HTERT RPE-1 (cell line): Measurements from ENCODE around the gene SLC35D1.

Experiments used
- in situ Hi-C: fragments of 300-500 bp; cut with MboI; formaldehyde crosslinking; loops from 4 replicates; pipeline ENCODE4 v1.14.3; 2020; ENCODE audit warnings: low sequenced_read_pairs

SLC35D1 gene

DNA sequence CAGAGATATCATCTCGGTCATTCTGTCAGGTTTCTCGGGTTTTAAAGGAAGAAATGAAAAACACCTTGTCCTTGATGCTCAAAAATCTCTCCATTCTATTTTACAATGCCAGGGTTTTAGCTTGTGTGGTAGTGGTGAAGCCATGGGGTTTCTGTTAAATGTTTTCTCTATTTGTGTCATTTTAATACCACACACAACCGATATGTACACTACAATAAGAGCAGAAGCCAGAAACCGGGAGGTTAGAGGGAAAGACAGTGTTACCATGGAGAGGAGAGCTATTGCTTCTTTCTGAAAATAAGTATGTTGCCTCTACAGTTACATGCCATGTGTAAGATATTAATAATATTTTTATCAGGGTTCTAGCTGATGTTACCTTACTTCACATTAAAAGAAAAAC is 2.8 kb downstream of the SLC35D1 start:
- in situ Hi-C loops: no loop called here

DNA sequence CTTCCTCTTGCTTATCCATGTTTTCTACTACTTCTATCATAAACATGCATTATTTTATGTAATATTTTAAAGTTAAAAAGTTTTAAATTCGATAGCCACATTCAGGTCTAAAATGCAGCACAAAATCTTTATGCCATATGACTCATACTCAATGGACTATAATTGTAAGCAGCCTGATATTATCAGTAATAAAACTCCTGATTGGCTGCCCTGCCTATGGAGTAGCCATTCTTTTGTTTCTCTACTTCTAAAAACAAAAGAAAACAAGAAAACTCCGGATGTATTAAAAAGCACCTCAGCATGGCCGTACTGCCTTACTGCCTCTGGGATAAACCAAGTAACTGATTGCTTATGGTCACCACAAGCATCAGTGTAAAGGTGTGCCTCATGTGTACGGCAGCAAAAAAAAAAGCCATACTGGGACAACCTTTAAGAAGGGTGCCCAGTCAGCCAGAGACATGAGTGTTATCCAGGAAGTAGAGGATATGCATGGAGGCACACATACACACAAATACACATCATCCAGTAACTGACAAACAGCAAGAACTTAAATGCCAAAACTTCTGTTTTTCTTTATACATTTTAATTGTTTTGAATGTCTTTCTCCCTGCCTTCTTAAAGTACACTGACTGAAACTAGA is 9.2 kb downstream of the SLC35D1 start:
- in situ Hi-C loops: no loop called here

DNA sequence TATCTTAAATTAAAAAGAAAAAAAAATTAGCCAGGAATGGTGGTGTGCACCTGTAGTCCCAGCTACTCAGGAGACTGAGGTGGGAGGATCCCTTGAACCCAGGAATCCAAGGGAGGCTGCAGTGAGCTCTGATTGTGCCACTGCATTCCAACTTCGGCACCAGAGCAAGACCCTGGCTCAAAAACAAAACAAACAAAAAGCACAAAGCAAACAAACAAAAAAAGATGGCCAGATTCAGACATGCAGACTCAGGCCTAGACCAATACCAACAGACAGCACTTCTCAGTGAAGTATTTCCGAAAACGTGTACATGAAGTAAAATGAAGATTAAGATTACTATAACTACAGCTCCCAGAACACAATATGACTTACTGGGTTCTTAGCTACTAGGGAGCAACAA is 10.6 kb downstream of the SLC35D1 start:
- in situ Hi-C loops: no loop called here

DNA sequence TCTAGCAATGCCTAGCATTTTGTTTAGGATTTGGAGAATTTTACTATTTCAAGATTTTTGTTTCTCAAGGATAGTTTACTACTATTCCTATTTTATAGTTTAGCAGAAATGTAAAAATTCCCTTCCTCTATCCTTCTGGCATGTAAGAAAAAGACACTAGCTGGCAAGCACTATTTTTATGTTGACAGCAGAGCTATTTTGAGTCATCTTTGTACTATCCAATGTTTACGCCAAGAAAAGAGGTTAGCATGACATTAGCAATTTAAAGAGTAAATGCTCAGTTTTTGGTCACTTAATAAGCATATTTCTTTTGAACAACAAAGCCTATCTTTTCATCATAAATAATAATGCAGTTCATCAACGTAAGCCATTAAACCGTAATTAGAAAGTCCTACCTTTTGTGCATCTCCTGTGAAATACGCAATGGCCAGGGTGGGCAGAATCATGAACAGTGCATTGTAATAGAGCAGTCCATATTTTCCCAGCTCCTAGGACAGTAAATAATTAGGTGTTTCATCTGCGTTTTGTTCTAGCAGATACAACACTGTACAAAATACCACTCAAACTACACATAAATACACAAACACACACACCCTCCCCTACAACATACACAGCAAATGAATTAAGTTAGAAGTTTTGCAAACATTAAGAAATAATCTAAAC is 12.0 kb downstream of the SLC35D1 start:
- in situ Hi-C loops: no loop called here

DNA sequence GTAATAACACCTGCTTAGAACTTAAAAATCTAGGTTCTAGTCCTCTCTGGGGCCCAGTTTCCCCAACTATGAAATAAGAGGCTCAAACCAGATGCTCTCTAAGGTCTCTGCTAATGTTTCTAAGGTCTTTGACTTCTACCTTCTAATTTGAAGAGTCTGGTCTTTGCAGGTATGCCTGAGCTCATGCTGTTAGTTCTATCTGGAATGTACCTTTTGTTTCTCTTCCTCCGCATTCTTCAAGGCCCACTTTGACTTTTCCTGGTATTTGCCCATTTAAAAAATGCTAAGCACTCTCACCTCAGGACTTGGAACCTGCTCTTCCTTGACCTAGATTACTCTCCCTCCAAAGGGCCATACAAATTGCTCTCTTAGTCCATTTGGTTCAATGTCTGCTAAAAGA is 13.5 kb downstream of the SLC35D1 start:
- in situ Hi-C loops: no loop called here

DNA sequence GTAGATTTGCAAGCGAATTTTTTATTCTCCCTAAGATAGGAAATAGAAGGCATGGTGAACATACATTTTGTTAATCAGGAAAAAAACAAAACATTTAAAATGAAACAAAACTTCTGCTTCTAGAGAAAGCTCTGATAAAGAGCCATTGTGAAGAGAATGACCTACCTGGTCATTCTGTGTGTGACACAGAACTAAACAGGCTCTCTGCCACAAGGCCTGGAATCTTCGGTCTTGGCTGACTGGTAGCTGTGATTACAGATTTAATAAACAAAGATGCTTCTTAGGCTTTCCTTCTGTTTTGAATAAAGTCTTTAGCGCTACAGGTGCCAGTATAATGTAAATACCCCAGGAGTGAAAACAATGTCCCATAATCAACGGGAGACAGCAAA is 22.1 kb downstream of the SLC35D1 start:
- in situ Hi-C loops: no loop called here

DNA sequence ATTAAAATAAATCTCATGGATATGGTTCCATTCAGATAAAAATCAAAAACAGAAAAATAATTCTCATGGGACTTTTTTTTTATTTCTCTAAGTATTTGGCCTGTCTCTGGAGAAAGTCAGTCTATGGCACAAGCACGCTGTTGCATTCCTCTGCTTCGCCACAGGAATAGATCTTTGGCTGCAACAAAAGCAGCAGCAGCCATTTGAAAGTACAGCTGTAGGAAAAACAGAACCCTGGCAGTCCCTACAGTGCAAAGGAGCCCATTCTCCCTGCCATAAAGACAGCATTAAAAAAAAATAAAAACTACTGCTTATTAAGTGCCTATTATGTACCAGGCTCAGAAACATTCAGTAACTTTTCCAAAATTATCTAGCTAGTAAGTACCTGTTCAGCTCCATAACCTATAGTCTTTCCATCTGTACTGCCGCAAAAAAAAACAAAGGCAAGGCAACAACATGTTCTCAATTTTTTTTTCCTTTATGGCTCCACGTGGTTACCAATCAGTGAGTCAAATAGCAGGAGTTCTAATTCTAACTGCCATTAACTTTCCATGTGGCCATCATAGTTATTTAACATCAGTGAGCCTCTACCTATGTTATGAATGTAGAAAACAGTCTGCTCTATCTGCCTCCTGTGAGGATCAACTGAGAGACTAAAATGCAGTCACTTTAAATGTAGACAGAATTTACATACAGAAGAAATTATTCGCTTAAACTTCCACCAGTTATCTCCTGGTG is 22.7 kb downstream of the SLC35D1 start:
- in situ Hi-C loops: no loop called here

DNA sequence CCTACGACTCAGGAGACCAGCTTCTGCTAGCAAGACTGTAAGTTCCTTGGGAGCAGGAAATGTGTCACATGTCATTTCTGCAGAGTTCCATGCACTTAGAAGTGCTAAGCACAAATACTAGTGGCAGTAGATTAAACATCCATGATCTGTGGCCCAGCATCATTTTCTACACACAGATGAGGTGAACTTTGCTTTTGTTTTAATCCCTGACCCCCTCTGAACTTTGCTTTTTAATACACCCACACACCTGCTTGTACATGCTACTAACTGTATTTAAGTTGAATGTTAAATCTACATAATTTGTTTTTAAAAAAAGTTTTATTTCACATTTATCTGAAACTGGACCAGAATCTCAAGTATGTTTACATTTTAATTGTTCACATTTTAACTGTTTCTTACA is 24.5 kb downstream of the SLC35D1 start:
- in situ Hi-C loops: no loop called here

DNA sequence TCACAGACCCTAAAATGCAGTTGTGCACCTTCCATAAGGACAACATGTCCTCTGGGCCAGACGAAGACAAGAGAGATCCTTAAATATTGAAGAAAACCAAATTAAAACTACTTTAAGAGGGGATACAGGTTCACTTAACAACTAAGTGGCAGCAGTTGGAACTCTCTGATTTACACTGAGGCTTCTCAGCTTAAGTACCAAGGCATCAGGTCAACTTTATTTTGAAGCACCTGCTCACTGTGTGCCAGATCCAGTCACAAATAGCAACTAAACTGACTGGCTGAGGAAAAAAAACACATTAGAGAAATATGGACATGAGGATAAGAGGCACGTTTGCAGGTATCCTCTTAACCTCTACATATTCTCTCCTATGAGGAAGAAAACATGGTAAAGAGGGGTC is 33.2 kb downstream of the SLC35D1 start:
- in situ Hi-C loops: no loop called here

DNA sequence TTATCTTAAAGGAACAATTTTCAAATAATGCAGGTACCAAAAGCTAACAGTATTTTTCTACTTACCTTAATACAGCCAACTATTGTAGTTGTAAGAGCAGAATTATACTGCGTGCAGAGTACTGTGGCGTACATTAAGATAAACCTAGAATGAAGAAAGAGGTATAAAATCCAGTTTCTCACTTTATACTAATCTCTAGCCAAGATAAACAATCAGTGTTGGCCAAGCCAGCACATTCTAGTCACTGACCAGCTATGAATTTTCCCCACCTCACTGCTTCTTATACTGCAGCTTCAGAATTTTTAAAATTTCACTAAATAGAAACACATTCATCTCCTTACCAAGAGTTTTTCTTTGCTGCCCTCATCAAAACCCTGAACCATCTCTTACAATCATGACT is 33.6 kb downstream of the SLC35D1 start:
- in situ Hi-C loops: no loop called here

DNA sequence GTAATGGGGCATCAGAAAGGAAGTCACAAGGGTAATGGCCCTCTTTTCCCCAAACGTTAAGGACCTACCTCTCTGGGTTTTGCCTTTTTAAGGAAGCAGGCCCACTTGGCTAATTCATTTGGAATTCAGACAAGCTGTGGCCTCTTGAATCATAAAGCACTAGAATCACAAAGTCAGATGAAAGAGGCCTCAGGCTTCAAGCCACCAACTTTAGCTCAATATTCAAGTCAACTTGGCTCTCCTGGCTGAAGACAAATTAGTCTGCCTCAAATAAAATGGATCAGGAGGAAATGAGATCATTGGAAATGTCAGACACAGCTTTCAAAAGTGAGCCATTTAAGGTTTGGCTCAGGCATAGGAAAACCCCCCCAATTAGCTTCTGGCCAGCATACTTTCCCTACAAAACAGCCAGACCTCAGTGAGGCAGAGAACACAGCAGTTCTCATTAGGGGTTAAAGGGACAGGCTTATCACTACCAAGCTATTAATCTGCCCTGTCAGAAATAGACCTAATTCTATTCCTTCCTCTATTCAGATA is 34.3 kb downstream of the SLC35D1 start:
- in situ Hi-C loops: no loop called here

DNA sequence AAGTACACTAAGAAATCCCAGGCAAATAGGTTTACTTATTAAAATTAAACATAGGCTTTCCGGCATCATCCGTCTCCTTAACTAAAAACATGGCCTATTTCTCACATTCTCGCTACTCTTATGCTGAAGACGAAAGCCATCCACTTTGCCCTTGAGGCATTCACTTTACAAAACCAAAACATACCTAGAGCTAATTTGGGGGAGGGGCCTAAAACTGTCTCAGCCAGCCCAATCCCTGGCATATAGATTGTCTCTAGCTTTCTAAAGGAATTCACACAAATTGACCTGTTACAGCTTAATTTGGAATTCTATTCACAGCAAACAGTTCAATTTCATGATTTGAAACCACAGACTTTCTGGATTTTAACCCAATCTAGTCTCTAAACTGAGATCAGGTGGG is 34.8 kb downstream of the SLC35D1 start:
- in situ Hi-C loops: no loop called here

DNA sequence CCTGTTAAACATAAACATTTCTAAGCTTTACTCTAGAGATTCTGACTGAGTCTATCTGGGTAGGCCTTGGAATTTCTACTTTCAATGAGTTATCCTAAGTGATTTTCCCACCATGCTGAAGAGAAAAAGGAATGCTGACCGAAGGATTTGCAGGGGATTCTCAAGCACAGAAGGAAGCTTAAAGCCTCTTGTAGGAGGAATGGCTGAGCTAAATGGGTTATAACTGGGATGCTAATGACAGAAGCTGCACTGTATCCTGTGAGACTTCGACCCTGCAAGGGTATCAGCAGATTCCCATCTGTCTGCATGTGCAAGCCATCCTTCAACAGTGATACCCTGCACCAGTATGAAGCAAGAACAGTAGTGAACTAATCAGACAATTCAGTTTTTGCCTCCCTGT is 35.4 kb downstream of the SLC35D1 start:
- in situ Hi-C loops: no loop called here

DNA sequence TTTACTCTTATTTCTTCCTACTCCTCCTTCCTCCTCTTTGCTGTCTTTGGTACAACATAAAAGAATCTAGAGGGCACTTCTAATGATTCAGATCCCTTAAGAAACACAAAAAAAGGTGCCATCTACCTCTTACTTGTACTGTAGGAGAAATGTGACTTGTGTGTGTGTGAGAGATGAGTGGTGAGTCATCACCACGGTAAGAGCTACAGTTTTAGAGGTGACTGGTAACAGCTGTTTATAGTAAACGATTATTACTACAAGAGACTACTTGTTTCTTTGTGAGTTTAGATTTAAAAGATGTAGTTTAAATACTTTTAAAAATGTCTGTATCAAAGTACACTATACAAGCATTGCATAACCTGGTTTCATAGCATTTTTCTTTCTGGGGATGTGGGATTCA is 40.4 kb downstream of the SLC35D1 start:
- in situ Hi-C loops: no loop called here

DNA sequence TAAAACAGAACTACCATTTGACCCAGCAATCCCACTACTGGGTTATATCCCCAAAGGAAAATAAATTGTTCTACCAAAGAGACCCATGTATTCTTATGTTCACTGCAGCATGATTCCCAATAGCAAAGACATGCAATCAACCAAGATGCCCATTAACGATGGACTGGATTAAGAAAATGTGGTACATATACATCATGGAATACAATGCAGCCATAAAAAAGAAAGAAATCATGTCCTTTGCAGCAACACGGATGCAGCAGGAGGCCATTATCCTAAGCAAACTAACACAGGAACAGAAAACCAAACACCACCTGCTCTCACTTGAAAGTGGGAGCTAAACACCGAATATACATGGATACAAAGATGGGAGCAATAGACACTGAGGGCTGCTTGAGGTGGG is 44.2 kb downstream of the SLC35D1 start:
- in situ Hi-C loops: no loop called here

DNA sequence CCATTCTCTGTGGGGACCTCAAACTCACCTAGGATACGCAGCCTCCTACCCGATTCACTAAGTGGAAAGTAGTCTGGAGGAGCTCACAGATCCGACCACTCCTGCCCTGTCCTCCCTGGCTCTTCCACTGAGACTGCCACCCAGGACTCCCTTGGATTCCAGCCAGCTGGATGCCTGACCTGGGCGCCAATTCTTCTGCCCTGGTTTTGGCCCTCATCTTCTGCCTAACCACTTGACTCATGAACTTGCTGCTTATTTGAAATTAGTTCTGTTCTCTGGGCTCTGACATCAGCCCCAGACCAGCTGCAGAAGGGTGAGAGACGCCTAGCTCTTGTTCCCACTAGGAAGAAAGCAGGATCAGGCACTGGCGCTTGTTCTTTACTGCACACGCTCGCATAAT is 48.9 kb downstream of the SLC35D1 start:
- in situ Hi-C loops: no loop called here

DNA sequence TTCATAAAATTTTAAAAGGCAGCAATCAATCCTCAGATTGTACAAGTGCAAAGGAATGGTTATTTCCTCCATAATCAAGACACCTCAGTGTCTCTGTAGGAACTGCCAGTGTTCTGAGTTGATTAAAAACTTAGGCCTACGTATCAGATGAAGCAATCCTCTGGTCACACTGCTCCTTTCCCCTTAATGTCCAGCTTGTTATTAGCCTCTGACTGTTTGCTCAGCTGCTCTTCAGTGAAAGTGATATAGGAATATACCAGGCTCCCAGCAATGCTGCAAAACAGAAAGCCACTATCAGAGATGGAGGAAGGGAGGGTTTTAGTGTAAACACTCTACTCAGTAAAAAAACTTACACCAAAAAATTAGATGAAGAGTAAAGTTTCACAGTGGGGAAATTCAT is 49.8 kb downstream of the SLC35D1 start:
- in situ Hi-C loops: no loop called here

DNA sequence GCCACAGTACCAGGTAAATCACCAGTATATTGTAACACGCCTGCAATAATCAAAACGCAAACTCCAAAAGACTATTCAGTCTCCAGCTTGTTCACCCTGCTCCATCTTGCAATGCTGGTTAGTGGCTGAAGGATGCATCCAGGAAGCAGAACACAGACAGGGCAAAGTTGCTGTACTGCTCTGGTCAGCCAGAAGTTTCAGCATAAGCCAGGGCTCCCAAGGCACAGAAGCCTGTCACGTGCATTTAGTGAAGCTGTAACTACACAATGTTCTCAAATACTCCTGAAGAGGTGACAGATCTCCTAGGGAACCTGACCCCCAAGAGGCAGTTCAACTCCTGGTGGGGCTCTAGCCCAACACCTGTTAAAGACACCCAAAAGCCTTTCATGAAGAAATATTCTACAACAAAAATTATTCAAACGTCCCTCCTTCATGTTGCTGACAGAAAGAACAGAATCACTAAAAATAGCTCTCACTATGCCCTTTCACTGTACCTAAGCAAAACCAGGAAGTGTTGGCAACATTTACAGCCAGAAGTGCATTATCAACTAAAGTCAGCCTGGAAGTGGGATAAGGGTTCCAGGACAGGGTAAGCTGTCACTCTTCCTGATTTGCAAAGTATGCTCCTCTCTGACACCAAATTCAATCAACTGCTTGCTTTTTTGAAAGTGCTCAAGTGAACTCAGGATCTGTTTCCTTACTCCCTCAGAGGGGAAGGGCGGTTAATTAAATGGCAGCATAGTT is 52.1 kb downstream of the SLC35D1 start:
- in situ Hi-C loops: no loop called here

DNA sequence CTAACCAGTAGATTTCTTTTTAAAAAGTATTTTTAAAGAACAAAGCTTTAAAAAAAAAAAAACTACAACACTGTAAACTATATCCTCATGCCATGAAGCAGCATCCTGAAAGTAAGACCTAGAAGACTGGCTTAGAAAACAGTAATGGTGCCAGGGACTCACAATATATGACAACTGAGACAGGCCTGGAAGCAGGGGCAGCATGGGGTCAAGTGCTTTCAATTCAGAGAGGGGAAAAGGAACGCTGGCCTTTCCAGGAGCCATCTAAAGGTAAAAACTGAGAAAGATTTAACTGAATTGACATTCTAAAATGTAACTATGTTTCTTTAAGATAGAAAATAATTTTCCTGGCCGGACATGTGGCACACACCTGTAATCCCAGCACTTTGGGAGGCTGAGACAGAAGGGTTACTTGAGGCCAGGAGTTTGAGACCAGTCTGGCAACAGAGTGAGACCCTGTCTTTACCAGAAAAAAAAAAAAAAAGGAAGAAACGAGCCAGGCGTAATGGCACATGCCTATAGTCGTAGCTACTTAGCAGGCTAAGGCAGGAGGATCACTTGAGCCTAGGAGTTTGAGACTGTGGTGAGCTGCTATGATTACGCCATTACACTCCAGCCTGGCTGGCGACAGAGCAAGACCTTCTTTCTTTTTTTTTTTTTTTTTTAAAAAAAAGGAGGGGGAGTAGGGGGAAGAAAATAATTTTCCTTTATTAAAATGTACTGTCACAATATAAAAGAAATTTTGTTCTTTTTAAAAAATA is 54.1 kb downstream of the SLC35D1 start:
- in situ Hi-C loops: no loop called here

DNA sequence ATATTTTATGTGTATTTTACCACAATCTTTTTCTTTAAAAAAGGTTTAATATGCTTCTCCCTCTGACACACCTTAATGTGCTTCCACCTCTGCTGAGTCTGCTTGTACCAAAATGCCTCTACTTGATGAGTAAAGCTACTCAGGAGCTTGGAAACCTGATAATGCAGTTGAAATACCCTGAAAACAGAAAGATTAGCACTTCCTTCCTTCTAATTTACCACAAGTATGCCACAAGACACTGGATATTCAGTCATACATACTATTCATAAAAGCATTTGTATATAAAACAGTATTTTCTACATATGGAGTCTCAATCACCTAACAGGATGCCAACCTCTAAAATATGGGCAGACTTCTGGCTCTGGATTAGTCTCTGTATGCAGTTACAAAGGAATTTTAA is 55.0 kb downstream of the SLC35D1 start:
- in situ Hi-C loops: no loop called here
